Urothelium cell line (cell line): ENCODE data around the gene PTGER2.
A peak's percentile ranks its signal among the peaks of the same experiment; 100 is the strongest.

Experiments used
- DNase-seq: peaks from one replicate; pipeline ENCODE4 v3.0.0; 2011; ENCODE audit warnings: low spot score, mixed read lengths
- FAIRE-seq: peaks from 2 replicates; lab custom pipeline; 2011; peaks lifted over from hg19 to GRCh38; lab: Jason Lieb, UNC

Gene PTGER2

GRCh38 chr14:52333823-52334657 is 19.9 kb downstream of the PTGER2 start:
- DNase-seq (no peak), FAIRE-seq (peak; percentile 32)

DNA sequence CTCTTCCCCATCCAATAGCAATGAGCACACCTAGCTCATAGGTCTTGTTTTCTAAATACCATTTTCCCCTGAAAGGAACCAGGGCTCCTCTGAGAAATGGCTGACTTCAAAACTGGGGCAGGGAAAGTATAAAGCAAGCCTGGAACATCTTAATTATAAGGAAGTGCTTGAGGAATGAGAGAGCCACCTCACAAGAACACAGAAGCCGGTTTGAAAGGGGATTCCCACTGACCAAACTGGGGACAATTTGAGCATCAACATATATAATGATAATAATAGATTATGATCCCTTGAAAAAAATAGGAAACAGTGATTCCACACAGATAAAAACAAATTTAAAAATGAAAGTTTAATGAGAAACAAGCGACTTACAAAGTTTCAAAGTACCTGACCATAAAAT is 22.1 kb downstream of the PTGER2 start:
- FAIRE-seq (peak; percentile 83), DNase-seq (no peak)

- peak; percentile 91 for FAIRE-seq
These were observed 24.1 kb downstream of the PTGER2 start for GRCh38 chr14:52338051-52338681.

GRCh38 chr14:52339262-52339661 is 25.1 kb downstream of the PTGER2 start:
- no peak for FAIRE-seq
- DNase-seq = no peak

More at GRCh38 chr14:52338051-52338681, 24.1 kb downstream of the PTGER2 start:
- DNase-seq = peak; percentile 69

- DNase-seq = peak; percentile 93
- peak; percentile 98 for FAIRE-seq
These were observed 28.9 kb downstream of the PTGER2 start for GRCh38 chr14:52342849-52343596.

DNA sequence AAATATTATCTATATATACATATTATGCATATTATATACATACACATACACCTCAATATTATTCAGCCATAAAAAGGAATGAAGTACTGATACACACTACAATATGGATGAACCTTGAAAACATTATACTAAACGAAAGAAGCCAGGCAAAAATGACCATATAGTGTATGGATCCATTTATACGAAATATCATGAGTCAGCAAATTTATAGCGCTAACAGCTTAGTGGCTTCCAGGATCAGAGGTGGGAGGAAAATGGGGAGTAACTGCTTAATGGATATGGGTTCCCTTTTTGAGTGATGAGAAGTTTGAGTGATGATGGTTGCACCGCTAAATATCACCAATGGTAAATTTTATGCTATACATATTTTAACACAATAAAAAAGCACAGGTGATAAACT is 32.7 kb downstream of the PTGER2 start:
- FAIRE-seq (no peak), DNase-seq (no peak)

DNA sequence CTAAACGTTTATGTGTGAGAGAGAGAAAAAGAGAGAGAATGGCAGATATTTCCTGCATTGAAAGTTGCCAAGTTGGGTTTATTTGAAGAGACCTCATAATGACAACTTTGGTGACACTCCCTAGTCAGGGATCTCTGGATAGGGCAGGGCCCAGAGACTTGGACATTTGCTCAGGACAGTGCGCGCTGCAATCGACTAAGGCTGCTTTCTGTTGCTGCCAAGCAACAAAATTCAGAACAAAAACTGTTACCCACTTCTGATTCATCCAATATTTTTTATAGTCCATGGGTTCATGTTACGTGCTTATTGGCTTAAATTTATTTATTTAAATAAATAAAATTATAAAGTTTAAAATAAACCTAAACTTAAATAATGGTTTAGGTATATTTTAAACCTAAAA is 34.2 kb downstream of the PTGER2 start:
- no peak for DNase-seq
- no peak for FAIRE-seq

DNA sequence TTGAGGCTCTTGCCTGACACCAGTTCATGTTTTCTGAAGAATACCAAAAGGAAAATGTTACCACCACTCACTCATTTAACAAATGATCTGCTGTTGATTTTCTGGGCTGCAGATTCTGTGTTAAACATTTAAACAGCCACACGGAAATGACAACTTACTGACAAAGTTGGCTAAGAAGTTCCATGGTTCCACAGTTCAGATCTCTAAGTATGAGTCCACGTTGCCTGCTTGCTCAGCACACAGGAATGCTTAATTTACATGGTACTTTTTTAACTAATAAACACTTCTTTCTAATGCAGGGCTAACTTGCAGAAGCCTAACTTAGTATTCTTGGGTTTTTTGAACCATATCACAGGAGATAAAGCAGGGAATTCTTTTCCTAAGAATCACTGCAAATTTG is 34.7 kb downstream of the PTGER2 start:
- peak; percentile 63 for FAIRE-seq
- no peak for DNase-seq

DNA sequence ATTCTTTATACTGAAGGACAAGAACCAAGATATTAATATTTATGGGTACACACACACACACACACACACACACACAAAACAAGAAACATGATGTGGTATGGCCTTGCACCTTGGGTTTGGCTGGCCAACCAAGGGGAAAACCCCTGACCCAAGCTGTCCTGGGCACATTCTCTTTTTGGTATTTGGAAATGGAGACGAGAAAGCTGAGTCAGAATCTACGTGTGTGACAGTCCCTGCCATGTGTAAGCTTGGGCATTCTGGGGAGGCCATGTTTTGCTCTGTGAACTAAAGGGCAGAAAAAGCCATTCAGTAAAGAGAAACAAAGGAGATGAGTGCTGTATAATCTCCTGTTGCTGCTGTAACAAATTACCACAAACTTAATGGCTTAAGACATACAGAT is 35.6 kb downstream of the PTGER2 start:
- FAIRE-seq = no peak
- DNase-seq = no peak

DNA sequence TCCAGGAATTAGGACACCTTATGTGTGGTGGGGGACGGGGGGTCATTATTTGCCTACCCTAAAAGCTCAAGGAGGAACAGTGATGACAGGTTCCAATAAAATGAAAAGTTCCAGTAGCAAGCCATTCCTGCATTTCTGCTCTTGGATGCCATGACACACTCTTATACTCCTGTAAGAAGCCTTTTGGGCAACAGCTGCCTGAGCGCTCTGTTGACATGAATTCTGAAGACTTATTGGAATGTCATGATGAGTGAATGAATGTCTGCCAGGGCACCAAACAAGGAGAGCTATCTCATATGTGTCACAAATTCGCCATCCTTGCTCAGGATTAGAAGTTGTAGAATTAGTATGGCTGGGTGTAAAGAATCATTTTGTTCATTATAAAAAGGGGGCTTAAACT is 36.3 kb downstream of the PTGER2 start:
- no peak for DNase-seq
- peak; percentile 56 for FAIRE-seq

- DNase-seq = no peak
- no peak for FAIRE-seq
These were observed 37.3 kb downstream of the PTGER2 start for GRCh38 chr14:52351233-52352060.

DNA sequence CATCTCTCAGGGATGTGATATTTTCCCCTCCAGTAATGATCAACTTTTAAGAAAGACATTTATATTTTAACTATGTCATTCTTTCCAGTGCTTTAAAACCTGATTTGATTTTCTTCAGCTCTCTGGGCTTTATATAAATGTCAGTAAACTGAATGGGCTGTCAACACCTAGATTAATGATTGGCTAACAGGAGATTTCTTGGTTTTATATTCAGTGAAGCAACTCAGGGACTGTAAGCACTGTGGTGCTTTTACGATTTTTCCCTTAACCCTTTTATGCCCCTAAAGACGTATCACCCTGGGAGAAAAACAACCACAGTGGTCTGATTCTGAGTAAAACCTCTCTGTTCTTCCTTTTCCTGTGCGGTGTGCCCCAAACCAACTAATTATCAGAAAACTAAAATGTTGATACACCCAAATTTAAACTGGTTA is 38.0 kb downstream of the PTGER2 start:
- DNase-seq (no peak), FAIRE-seq (no peak)

- FAIRE-seq = peak; percentile 61
These were observed 38.5 kb downstream of the PTGER2 start for GRCh38 chr14:52352569-52352968.

GRCh38 chr14:52354242-52354641 is 40.1 kb downstream of the PTGER2 start:
- no peak for DNase-seq
- no peak for FAIRE-seq

More at GRCh38 chr14:52352569-52352968, 38.5 kb downstream of the PTGER2 start:
- DNase-seq = no peak

GRCh38 chr14:52355016-52355431 is 40.9 kb downstream of the PTGER2 start:
- FAIRE-seq = peak; percentile 83

DNA sequence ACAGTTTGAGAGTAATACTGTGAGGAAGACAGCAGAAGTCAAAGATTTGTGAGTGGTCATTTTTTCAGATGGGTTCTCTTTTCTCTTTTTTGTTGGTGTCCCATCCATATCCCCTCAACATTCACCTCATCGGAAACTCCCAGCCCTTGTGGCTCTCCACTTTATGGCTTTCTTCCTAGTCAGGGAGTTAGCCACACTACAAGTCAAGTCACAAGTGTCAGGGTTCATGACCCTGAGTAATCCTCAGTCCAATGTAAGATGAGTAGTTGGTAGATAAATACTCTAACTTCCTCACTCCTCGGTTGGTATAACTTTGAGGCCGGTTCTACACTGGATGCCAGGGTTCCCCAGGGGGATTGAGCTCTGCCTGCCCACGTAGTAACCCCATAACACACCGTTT is 41.4 kb downstream of the PTGER2 start:
- FAIRE-seq = no peak

More at GRCh38 chr14:52355016-52355431, 40.9 kb downstream of the PTGER2 start:
- DNase-seq = peak; percentile 72

GRCh38 chr14:52356025-52356424 is 41.9 kb downstream of the PTGER2 start:
- no peak for DNase-seq
- peak; percentile 92 for FAIRE-seq

More for the DNA sequence above, 41.4 kb downstream of the PTGER2 start:
- DNase-seq = no peak

DNA sequence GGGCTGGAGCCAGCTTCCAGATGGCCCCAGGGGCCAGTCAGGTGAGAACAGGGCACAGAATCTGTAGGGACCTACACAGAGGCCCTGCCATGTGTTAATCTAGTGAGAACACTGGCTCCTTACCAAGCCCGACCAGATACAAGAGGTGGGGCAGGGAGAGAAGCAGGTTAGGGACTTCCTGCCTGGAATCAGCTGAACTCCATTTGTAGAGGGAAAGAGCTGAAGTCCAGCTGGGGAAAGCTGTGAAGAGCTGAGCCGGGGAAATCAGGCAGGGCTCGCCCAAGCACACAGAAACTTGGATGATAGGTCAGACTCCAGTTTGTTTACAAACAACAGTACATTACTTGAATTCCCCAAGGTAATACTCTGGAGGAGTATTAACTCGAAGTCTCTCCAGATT is 46.7 kb downstream of the PTGER2 start:
- FAIRE-seq (peak; percentile 40), DNase-seq (no peak)

DNA sequence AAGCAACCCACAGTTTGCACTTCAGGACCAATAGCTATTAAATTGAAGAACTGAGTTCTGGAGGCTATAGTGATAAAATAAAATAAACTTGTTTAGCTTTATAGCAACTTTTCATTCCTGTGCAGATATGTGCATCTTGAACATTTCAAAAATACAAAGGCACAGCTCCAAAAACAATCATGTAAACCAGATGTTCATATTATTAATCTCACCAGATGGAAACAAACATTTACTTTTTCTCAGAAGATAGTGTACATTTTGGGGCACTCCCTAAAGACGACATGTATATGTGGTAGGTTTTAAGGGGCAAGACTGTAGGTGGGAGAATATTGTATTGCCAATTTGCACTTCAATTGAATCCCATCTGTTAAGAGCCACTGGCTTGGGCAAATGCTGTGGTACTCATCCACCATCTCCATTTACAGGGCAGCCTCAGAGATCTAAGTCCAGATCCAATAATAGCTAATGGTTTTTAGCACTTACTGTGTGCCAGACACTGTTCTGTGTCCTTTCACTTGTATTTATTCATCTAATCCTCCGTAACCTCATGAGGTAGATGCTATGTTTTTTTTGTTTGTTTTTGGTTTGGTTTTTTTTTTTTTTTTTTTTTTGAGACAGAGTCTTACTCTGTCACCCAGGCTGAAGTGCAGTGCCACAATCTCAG is 49.1 kb downstream of the PTGER2 start:
- no peak for DNase-seq
- FAIRE-seq = peak; percentile 62

- no peak for FAIRE-seq
- DNase-seq = no peak
These were observed 49.8 kb downstream of the PTGER2 start for GRCh38 chr14:52363961-52364360.
